ENCODE data around the gene FAM83G.

Gene FAM83G

GRCh38 chr17:19016297-19016696 is 11.7 kb upstream of the FAM83G start:
- POLR2A ChIA-PET, result interaction anchor here (0.9 kb wide), 1 partner anchor 12 kb away, joined by 4 read pairs; the partner anchor contains the start of gene FAM83G
- no peak for DNase-seq (ENCODE audit: extremely low spot score)
- CTCF ChIA-PET, result interaction anchor here (0.6 kb wide), 1 partner anchor 55 kb away, joined by 4 read pairs; no protein-coding TSS in a partner anchor
- TF ChIP-seq ZNF384 (IDR thresholded peaks at IDR 0.05) (no peak), TARDBP (IDR thresholded peaks at IDR 0.05) (no peak), SUZ12 (IDR thresholded peaks at IDR 0.05) (no peak), ELF4 (IDR thresholded peaks at IDR 0.05) (no peak), SP1 (IDR thresholded peaks at IDR 0.05) (no peak), ARNT (IDR thresholded peaks at IDR 0.05) (no peak), BHLHE40 (IDR thresholded peaks at IDR 0.05; ENCODE audit: borderline replicate concordance) (no peak), HDGF (IDR thresholded peaks at IDR 0.05; ENCODE audit: borderline replicate concordance) (no peak), NFRKB (IDR thresholded peaks at IDR 0.05) (no peak), CTBP1 (IDR thresholded peaks at IDR 0.05; ENCODE audit: borderline replicate concordance) (no peak), FOXM1 (IDR thresholded peaks at IDR 0.05; ENCODE audit: borderline replicate concordance) (no peak), FOXA1 (IDR thresholded peaks at IDR 0.05) (no peak), LEF1 (IDR thresholded peaks at IDR 0.05; ENCODE audit: borderline replicate concordance) (no peak), FOXK2 (IDR thresholded peaks at IDR 0.05) (no peak), PKNOX1 (IDR thresholded peaks at IDR 0.05) (no peak), L3MBTL2 (conservative IDR thresholded peaks at IDR 0.05) (no peak)

- DNase-seq (ENCODE audit: extremely low spot score), result no peak
- CTCF ChIA-PET, result no interaction called here
- POLR2A ChIA-PET, result no interaction called here
- TF ChIP-seq FOXA1 (IDR thresholded peaks at IDR 0.05) (no peak), CTBP1 (IDR thresholded peaks at IDR 0.05; ENCODE audit: borderline replicate concordance) (no peak), FOXK2 (IDR thresholded peaks at IDR 0.05) (no peak), FOXM1 (IDR thresholded peaks at IDR 0.05; ENCODE audit: borderline replicate concordance) (no peak)
These were observed 10.9 kb upstream of the FAM83G start for GRCh38 chr17:19015428-19015827.

GRCh38 chr17:19014628-19015215 is 10.2 kb upstream of the FAM83G start:
- ChIA-PET POLR2A (interaction anchor here (0.6 to 2.2 kb wide), 2 partner anchors 10 to 1039 kb away, joined by 3 to 6 read pairs; partner anchors contain the start of gene FAM83G), CTCF (no interaction called here)
- no peak for TF ChIP-seq ELF4 (IDR thresholded peaks at IDR 0.05)
- no peak for TF ChIP-seq SP1 (IDR thresholded peaks at IDR 0.05)
- TF ChIP-seq FOXM1 (IDR thresholded peaks at IDR 0.05; ENCODE audit: borderline replicate concordance), result no peak
- TF ChIP-seq ARNT (IDR thresholded peaks at IDR 0.05), result no peak
- TF ChIP-seq CTBP1 (IDR thresholded peaks at IDR 0.05; ENCODE audit: borderline replicate concordance), result no peak
- TF ChIP-seq LEF1 (IDR thresholded peaks at IDR 0.05; ENCODE audit: borderline replicate concordance), result no peak
- no peak for TF ChIP-seq NFRKB (IDR thresholded peaks at IDR 0.05)
- no peak for TF ChIP-seq SUZ12 (IDR thresholded peaks at IDR 0.05)
- no peak for TF ChIP-seq HDGF (IDR thresholded peaks at IDR 0.05; ENCODE audit: borderline replicate concordance)
- TF ChIP-seq FOXA1 (IDR thresholded peaks at IDR 0.05), result no peak
- no peak for TF ChIP-seq L3MBTL2 (conservative IDR thresholded peaks at IDR 0.05)
- no peak for DNase-seq (ENCODE audit: extremely low spot score)

- CTCF ChIA-PET, result no interaction called here
- TF ChIP-seq HDGF (IDR thresholded peaks at IDR 0.05; ENCODE audit: borderline replicate concordance), result no peak
- TF ChIP-seq ZNF384 (IDR thresholded peaks at IDR 0.05), result no peak
- no peak for TF ChIP-seq LEF1 (IDR thresholded peaks at IDR 0.05; ENCODE audit: borderline replicate concordance)
- TF ChIP-seq SUZ12 (IDR thresholded peaks at IDR 0.05), result no peak
- TF ChIP-seq FOXM1 (IDR thresholded peaks at IDR 0.05; ENCODE audit: borderline replicate concordance), result no peak
- TF ChIP-seq SP1 (IDR thresholded peaks at IDR 0.05), result no peak
- TF ChIP-seq ELF4 (IDR thresholded peaks at IDR 0.05), result no peak
- TF ChIP-seq BHLHE40 (IDR thresholded peaks at IDR 0.05; ENCODE audit: borderline replicate concordance), result no peak
- TF ChIP-seq PKNOX1 (IDR thresholded peaks at IDR 0.05), result no peak
- TF ChIP-seq FOXK2 (IDR thresholded peaks at IDR 0.05), result no peak
- TF ChIP-seq NFRKB (IDR thresholded peaks at IDR 0.05), result no peak
- no peak for TF ChIP-seq CTBP1 (IDR thresholded peaks at IDR 0.05; ENCODE audit: borderline replicate concordance)
- no peak for TF ChIP-seq ARNT (IDR thresholded peaks at IDR 0.05)
- no peak for TF ChIP-seq FOXA1 (IDR thresholded peaks at IDR 0.05)
- no peak for TF ChIP-seq L3MBTL2 (conservative IDR thresholded peaks at IDR 0.05)
- TF ChIP-seq TARDBP (IDR thresholded peaks at IDR 0.05), result no peak
- POLR2A ChIA-PET, result interaction anchor here (0.6 to 2.2 kb wide), 3 partner anchors 8 to 1038 kb away, joined by 3 to 6 read pairs (median 3); partner anchors contain the start of gene FAM83G
- DNase-seq (ENCODE audit: extremely low spot score), result no peak
These were observed 9.5 kb upstream of the FAM83G start for GRCh38 chr17:19013806-19014627.

- TF ChIP-seq ZNF384 (IDR thresholded peaks at IDR 0.05), result no peak
- no peak for TF ChIP-seq FOXK2 (IDR thresholded peaks at IDR 0.05)
- TF ChIP-seq FOXA1 (IDR thresholded peaks at IDR 0.05), result no peak
- no peak for TF ChIP-seq SP1 (IDR thresholded peaks at IDR 0.05)
- no peak for TF ChIP-seq CTBP1 (IDR thresholded peaks at IDR 0.05; ENCODE audit: borderline replicate concordance)
- no peak for TF ChIP-seq SUZ12 (IDR thresholded peaks at IDR 0.05)
- no peak for TF ChIP-seq NFRKB (IDR thresholded peaks at IDR 0.05)
- TF ChIP-seq ELF4 (IDR thresholded peaks at IDR 0.05), result no peak
- no peak for TF ChIP-seq FOXM1 (IDR thresholded peaks at IDR 0.05; ENCODE audit: borderline replicate concordance)
- no peak for DNase-seq (ENCODE audit: extremely low spot score)
- CTCF ChIA-PET, result no interaction called here
- POLR2A ChIA-PET, result interaction anchor here (1.0 to 2.2 kb wide), 2 partner anchors 9 kb away, joined by 3 to 6 read pairs; partner anchors contain the start of gene FAM83G
These were observed 8.7 kb upstream of the FAM83G start for GRCh38 chr17:19013226-19013625.

Measured in HEK293T (cell line).